Measurements from ENCODE around the gene UBE2F. TPM values are rescaled to one million over a fixed set of nuclear protein-coding genes. Genes with fewer than 3 reads are reported as not detected.

The UBE2F gene
- total and polyA plus RNA-seq, 2 of the 13 experiments (the other 11 are each of a cell fraction or from before 2014, with no cell fraction given) = 35.4 to 73.1 TPM

- TF ChIP-seq ZNF513 (CRISPR knock-in tag; conservative IDR thresholded peaks at IDR 0.05) (no peak), ZBTB49 (CRISPR knock-in tag; IDR thresholded peaks at IDR 0.05; ENCODE audit: borderline replicate concordance) (no peak), SPEN (CRISPR knock-in tag; IDR thresholded peaks at IDR 0.05; ENCODE audit: low read depth) (peak; percentile 63; the same call in 1 of the 2 replicates), MEF2D (CRISPR knock-in tag; IDR thresholded peaks at IDR 0.05) (no peak), TRIM22 (IDR thresholded peaks at IDR 0.05) (no peak), ZNF350 (CRISPR knock-in tag; IDR thresholded peaks at IDR 0.05; ENCODE audit: borderline replicate concordance, low read depth) (no peak), CEBPG (CRISPR knock-in tag; IDR thresholded peaks at IDR 0.05) (no peak), ZNF639 (CRISPR knock-in tag; conservative IDR thresholded peaks at IDR 0.05) (no peak), ZNF572 (CRISPR knock-in tag; IDR thresholded peaks at IDR 0.05) (no peak), KDM5A (IDR thresholded peaks at IDR 0.05; ENCODE audit: borderline replicate concordance, low read length) (no peak), ZFP36L1 (CRISPR knock-in tag; IDR thresholded peaks at IDR 0.05) (no peak), ZNF30 (CRISPR knock-in tag; IDR thresholded peaks at IDR 0.05) (no peak), GTF3A (CRISPR knock-in tag; conservative IDR thresholded peaks at IDR 0.05) (no peak), ZNF367 (CRISPR knock-in tag; IDR thresholded peaks at IDR 0.05; ENCODE audit: borderline replicate concordance) (no peak), ZNF276 (CRISPR knock-in tag; IDR thresholded peaks at IDR 0.05; ENCODE audit: low read depth) (no peak), SCMH1 (CRISPR knock-in tag; IDR thresholded peaks at IDR 0.05; ENCODE audit: borderline replicate concordance) (no peak), MAFG (CRISPR knock-in tag; IDR thresholded peaks at IDR 0.05) (no peak), ZNF264 (CRISPR knock-in tag; IDR thresholded peaks at IDR 0.05) (no peak), ZBTB46 (CRISPR knock-in tag; IDR thresholded peaks at IDR 0.05; ENCODE audit: borderline replicate concordance) (no peak), HNF4A (CRISPR knock-in tag; IDR thresholded peaks at IDR 0.05) (peak; percentile 8; the same call in 1 of the 2 replicates)
Observed at GRCh38 chr2:237923481-237924163, 43.2 kb upstream of the UBE2F start (continued).
